IPS-11a (cell line): ENCODE data around the gene KIT.
"Not testable (repeated sequence)": the region's sequence is repeated elsewhere in the genome, so short reads cannot be mapped to it uniquely, and the experiment has no call there.

Source experiments
- H3K4me3 ChIP-seq: one replicate; pipeline ENCODE4 v1.5.1; 2013; ENCODE audit warnings: low read depth, low read length, control low read depth

The KIT gene

GRCh38 chr4:54657551-54658251 is at the start of gene KIT:
TSS of gene KIT (plus strand) at chr4:54657957. CDS start at chr4:54658015, 58 bp downstream.
- peak within 1 kb of the TSS; percentile 64 for H3K4me3 ChIP-seq

- no peak overlapping the region for H3K4me3 ChIP-seq
Measured at GRCh38 chr4:54609310-54609709, 48.4 kb upstream of the KIT start.

- H3K4me3 ChIP-seq, result no peak overlapping the region
Measured at GRCh38 chr4:54614149-54614548, 43.6 kb upstream of the KIT start.

- no peak overlapping the region for H3K4me3 ChIP-seq
Measured at GRCh38 chr4:54620773-54621172, 37.0 kb upstream of the KIT start.

- H3K4me3 ChIP-seq, result no peak overlapping the region
Measured at GRCh38 chr4:54625391-54625790, 32.4 kb upstream of the KIT start.

- H3K4me3 ChIP-seq, result no peak overlapping the region
Measured at GRCh38 chr4:54626113-54626512, 31.6 kb upstream of the KIT start.

- H3K4me3 ChIP-seq, result no peak overlapping the region
Measured at GRCh38 chr4:54632537-54632936, 25.2 kb upstream of the KIT start.

- H3K4me3 ChIP-seq, result not testable (repeated sequence)
Measured at GRCh38 chr4:54633102-54633740, 24.5 kb upstream of the KIT start.

GRCh38 chr4:54635318-54635717 is 22.4 kb upstream of the KIT start:
- no peak overlapping the region for H3K4me3 ChIP-seq

GRCh38 chr4:54637325-54637724 is 20.4 kb upstream of the KIT start:
- no peak overlapping the region for H3K4me3 ChIP-seq

GRCh38 chr4:54641101-54641500 is 16.7 kb upstream of the KIT start:
- not testable (repeated sequence) for H3K4me3 ChIP-seq

GRCh38 chr4:54643172-54643571 is 14.6 kb upstream of the KIT start:
- H3K4me3 ChIP-seq, result no peak overlapping the region

GRCh38 chr4:54643958-54644751 is 13.6 kb upstream of the KIT start:
- no peak overlapping the region for H3K4me3 ChIP-seq

GRCh38 chr4:54645830-54646229 is 11.9 kb upstream of the KIT start:
- no peak overlapping the region for H3K4me3 ChIP-seq

GRCh38 chr4:54647070-54647469 is 10.7 kb upstream of the KIT start:
- no peak overlapping the region for H3K4me3 ChIP-seq

- no peak overlapping the region for H3K4me3 ChIP-seq
Measured at GRCh38 chr4:54651050-54651449, 6.7 kb upstream of the KIT start.

GRCh38 chr4:54654753-54655152 is 3.0 kb upstream of the KIT start:
- H3K4me3 ChIP-seq, result no peak overlapping the region

GRCh38 chr4:54657185-54657550 is 589 bp upstream of the KIT start:
- peak overlapping the region; percentile 51 for H3K4me3 ChIP-seq

- H3K4me3 ChIP-seq, result peak overlapping the region; percentile 64
Measured at GRCh38 chr4:54658252-54659093, 716 bp downstream of the KIT start.

GRCh38 chr4:54659313-54659712 is 1.6 kb downstream of the KIT start:
- peak overlapping the region; percentile 64 for H3K4me3 ChIP-seq
